H9 (cell line): ENCODE results near the gene TUB. TPM values are rescaled to one million over a fixed set of nuclear protein-coding genes. Genes with fewer than 3 reads are reported as not detected.

Source experiments
- DNase-seq: peaks from one replicate; pipeline ENCODE4 v3.0.0-alpha.2; 2017
- H2AFZ ChIP-seq: one replicate; pipeline ENCODE4 v1.6.1; 2013; ENCODE audit warnings: mild to moderate bottlenecking, low read length, control low read depth, moderate library complexity
- H2AK5ac ChIP-seq: 2 replicates; pipeline ENCODE4 v1.6.1; 2013; ENCODE audit warnings: low read length, control low read depth, mixed read lengths; ENCODE audit not compliant: insufficient read length
- H2BK120ac ChIP-seq: one replicate; pipeline ENCODE4 v1.6.1; 2013; ENCODE audit warnings: low read depth, mild to moderate bottlenecking, low read length, control low read depth, inconsistent platforms; ENCODE audit not compliant: poor library complexity, severe bottlenecking
- H2BK12ac ChIP-seq: 2 replicates; pipeline ENCODE4 v1.6.1; 2013; ENCODE audit warnings: low read length, control low read depth, mixed read lengths, low read depth; ENCODE audit not compliant: insufficient read length
- H2BK15ac ChIP-seq: 2 replicates; pipeline ENCODE4 v1.6.1; 2013; ENCODE audit warnings: low read depth, low read length, control low read depth
- H2BK20ac ChIP-seq: one replicate; pipeline ENCODE4 v1.6.1; 2013; ENCODE audit warnings: low read depth, mild to moderate bottlenecking, low read length, control low read depth, inconsistent platforms; ENCODE audit not compliant: poor library complexity, severe bottlenecking
- H2BK5ac ChIP-seq: 2 replicates; pipeline ENCODE4 v1.6.1; 2013; ENCODE audit warnings: low read length, control low read depth, mixed read lengths; ENCODE audit not compliant: insufficient read length
- H3K14ac ChIP-seq: 2 replicates; pipeline ENCODE4 v1.6.1; 2013; ENCODE audit warnings: low read length, control low read depth; ENCODE audit not compliant: insufficient read depth
- H3K18ac ChIP-seq: 2 replicates; pipeline ENCODE4 v1.6.1; 2013; ENCODE audit warnings: low read depth, mild to moderate bottlenecking, mixed read lengths, low read length, control low read depth; ENCODE audit not compliant: insufficient read length
- H3K23ac ChIP-seq: 2 replicates; pipeline ENCODE4 v1.6.1; 2013; ENCODE audit warnings: low read length, control low read depth, mixed read lengths, low read depth; ENCODE audit not compliant: insufficient read length
- H3K23me2 ChIP-seq: 2 replicates; pipeline ENCODE4 v1.6.1; 2013; ENCODE audit warnings: low read depth, mild to moderate bottlenecking, mixed read lengths, low read length, control low read depth; ENCODE audit not compliant: insufficient read length, poor library complexity, severe bottlenecking
- H3K27ac ChIP-seq: 2 replicates; pipeline ENCODE4 v1.5.1; 2013; ENCODE audit warnings: low read length, control low read depth, mixed read lengths, low read depth; ENCODE audit not compliant: insufficient read length
- H3K27me3 ChIP-seq: 2 replicates; pipeline ENCODE4 v1.6.1; 2013; ENCODE audit warnings: low read length, control low read depth, inconsistent platforms; ENCODE audit not compliant: insufficient read depth
- H3K4ac ChIP-seq: 2 replicates; pipeline ENCODE4 v1.6.1; 2013; ENCODE audit warnings: low read depth, mild to moderate bottlenecking, control low read depth, inconsistent platforms, low read length, moderate library complexity
- H3K4me1 ChIP-seq: 2 replicates; pipeline ENCODE4 v1.6.1; 2013; ENCODE audit warnings: low read length, control low read depth, inconsistent platforms; ENCODE audit not compliant: insufficient read depth
- H3K4me2 ChIP-seq: 2 replicates; pipeline ENCODE4 v1.6.1; 2013; ENCODE audit warnings: low read length, control low read depth, mixed read lengths; ENCODE audit not compliant: insufficient read length, insufficient read depth
- H3K56ac ChIP-seq: 2 replicates; pipeline ENCODE4 v1.6.1; 2013; ENCODE audit warnings: low read depth, mild to moderate bottlenecking, mixed read lengths, low read length, control low read depth; ENCODE audit not compliant: insufficient read length
- H3K79me1 ChIP-seq: 2 replicates; pipeline ENCODE4 v1.6.1; 2013; ENCODE audit warnings: low read depth, mild to moderate bottlenecking, moderate library complexity, low read length, control low read depth, inconsistent platforms; ENCODE audit not compliant: insufficient read depth, poor library complexity, severe bottlenecking
- H3K79me2 ChIP-seq: 2 replicates; pipeline ENCODE4 v1.6.1; 2013; ENCODE audit warnings: low read length, control low read depth, inconsistent platforms; ENCODE audit not compliant: insufficient read depth
- H3K9ac ChIP-seq: 2 replicates; pipeline ENCODE4 v1.6.1; 2013; ENCODE audit warnings: low read length, control low read depth, mixed read lengths; ENCODE audit not compliant: insufficient read length; ENCODE audit errors: extremely low read depth
- H3K9me3 ChIP-seq: one replicate; pipeline ENCODE4 v1.6.1; 2013; ENCODE audit warnings: low read depth, low read length, inconsistent platforms; ENCODE audit not compliant: control insufficient read depth
- H3T11ph ChIP-seq: one replicate; pipeline ENCODE4 v1.6.1; 2013; ENCODE audit warnings: mild to moderate bottlenecking, low read length, control low read depth, inconsistent platforms
- H4K20me1 ChIP-seq: one replicate; pipeline ENCODE4 v1.6.1; 2013; ENCODE audit not compliant: control insufficient read depth, insufficient read length, insufficient read depth
- H4K5ac ChIP-seq: 2 replicates; pipeline ENCODE4 v1.6.1; 2013; ENCODE audit warnings: low read depth, mild to moderate bottlenecking, mixed read lengths, low read length, control low read depth; ENCODE audit not compliant: insufficient read length
- H4K8ac ChIP-seq: replicated peaks from 2 replicates; pipeline ENCODE4 v1.6.1; 2013; ENCODE audit warnings: low read length, control low read depth, mixed read lengths, low read depth; ENCODE audit not compliant: insufficient read length
- H4K91ac ChIP-seq: 2 replicates; pipeline ENCODE4 v1.6.1; 2013; ENCODE audit warnings: low read depth, mild to moderate bottlenecking, moderate library complexity, mixed read lengths, low read length, control low read depth; ENCODE audit not compliant: insufficient read length
- H3K27ac Mint-ChIP-seq, 3 experiments: 2 replicates in 2 of 3; 3 replicates in 1 of 3; pipeline ENCODE4 v1.8.0; 2020 to 2021; ENCODE audit warnings: mixed read lengths in 3 of 3, mild to moderate bottlenecking in 1 of 3, moderate library complexity in 1 of 3
- H3K27me3 Mint-ChIP-seq: 2 replicates; pipeline ENCODE4 v1.8.0; 2021; ENCODE audit warnings: low read depth, mild to moderate bottlenecking, moderate library complexity, mixed read lengths
- H3K36me3 Mint-ChIP-seq, 3 experiments: 2 replicates in 2 of 3; 3 replicates in 1 of 3; pipeline ENCODE4 v1.8.0; 2020 to 2021; ENCODE audit warnings: low read depth in 3 of 3, mixed read lengths in 3 of 3; ENCODE audit not compliant: insufficient read depth in 1 of 3
- H3K4me1 Mint-ChIP-seq, 2 experiments: 2 replicates each; pipeline ENCODE4 v1.8.0; 2020; ENCODE audit warnings: mixed read lengths in 2 of 2
- H3K4me3 Mint-ChIP-seq, 2 experiments: 2 replicates in 1 of 2; 3 replicates in 1 of 2; pipeline ENCODE4 v1.8.0; 2020 to 2021; ENCODE audit warnings: mild to moderate bottlenecking in 2 of 2, mixed read lengths in 2 of 2, moderate library complexity in 1 of 2
- H3K9me3 Mint-ChIP-seq, 2 experiments: 2 replicates in 1 of 2; 3 replicates in 1 of 2; pipeline ENCODE4 v1.8.0; 2020; ENCODE audit warnings: mild to moderate bottlenecking in 2 of 2, mixed read lengths in 2 of 2, moderate library complexity in 1 of 2
- CTCF ChIP-seq: fragments of 200-600 bp; sonication (generic); conservative IDR thresholded peaks from 3 replicates; pipeline ENCODE4 v1.8.0; 2021; ENCODE audit warnings: antibody characterized with exemption, mild to moderate bottlenecking
- WGBS: extraction: QIAGEN DNeasy Blood & Tissue Kit; methylation state at CpG from one replicate; pipeline ENCODE4 v1.1.7; 2013; ENCODE audit warnings: missing lambda C conversion rate, low lambda C conversion rate, mixed read lengths; ENCODE audit not compliant: insufficient read length; ENCODE audit errors: extremely low coverage; 5-methylcytosine and 5-hydroxymethylcytosine counted together
- total RNA-seq: library from RNA; stranded (reverse); gene quantifications from 2 replicates; pipeline ENCODE4 v1.2.1, GENCODE V29; 2021

The TUB gene
- total RNA-seq, 1 experiment from 2014 or later, result 14.8 TPM

GRCh38 chr11:8099291-8099899, 18.4 kb downstream of the TUB start:
- H3K18ac ChIP-seq, result no peak overlapping the region
- H2BK12ac ChIP-seq, result no peak overlapping the region
- Mint-ChIP-seq H3K9me3 (no peaks in the 10 kb centered on the region), H3K27me3 (peaks cover 2% of the 10 kb centered on the region), H3K27ac (no peak overlapping the region), H3K36me3 (peaks cover 20 to 49% (median 25%) of the 10 kb centered on the region in 3 experiments; a peak in 5 of 7 replicates), H3K4me3 (no peak overlapping the region), H3K4me1 (no peaks in the 10 kb centered on the region)
- H2BK20ac ChIP-seq, result no peak overlapping the region
- no peak overlapping the region for H2BK5ac ChIP-seq
- WGBS, result no CpG with 5 or more reads among the region's 3 CpGs
- no peak overlapping the region for H2BK120ac ChIP-seq
- H3K23me2 ChIP-seq, result no peaks in the 10 kb centered on the region
- TF ChIP-seq CTCF, result peak; percentile 86
- no peak overlapping the region for H3T11ph ChIP-seq
- H3K56ac ChIP-seq, result no peak overlapping the region
- no peak overlapping the region for H4K91ac ChIP-seq
- no peak overlapping the region for H3K4me2 ChIP-seq
- no peak overlapping the region for H4K8ac ChIP-seq
- H3K9me3 ChIP-seq, result no peaks in the 10 kb centered on the region
- no peaks in the 10 kb centered on the region for H4K20me1 ChIP-seq
- no peak overlapping the region for H2AFZ ChIP-seq
- H3K4me1 ChIP-seq, result no peaks in the 10 kb centered on the region
- no peak overlapping the region for H2AK5ac ChIP-seq
- H3K23ac ChIP-seq, result no peak overlapping the region
- no peaks in the 10 kb centered on the region for H3K79me1 ChIP-seq
- H3K4ac ChIP-seq, result no peak overlapping the region
- H4K5ac ChIP-seq, result no peak overlapping the region
- H2BK15ac ChIP-seq, result no peak overlapping the region
- peak; percentile 71 for DNase-seq
- no peaks in the 10 kb centered on the region for H3K79me2 ChIP-seq
- no peak overlapping the region for H3K14ac ChIP-seq
- no peak overlapping the region for H3K9ac ChIP-seq
- H3K27me3 ChIP-seq, result no peaks in the 10 kb centered on the region
- no peak overlapping the region for H3K27ac ChIP-seq
